Esophagus (tissue), 2 donors: ENCODE measurements around the gene HOXC12. TPM values are rescaled to one million over a fixed set of nuclear protein-coding genes. Genes with fewer than 3 reads are reported as not detected.

ENCODE experiments used
- H3K27ac ChIP-seq, 2 donors: one replicate each; pipeline ENCODE4 v1.5.1; 2013; ENCODE audit warnings: low read depth in 2 of 2, mild to moderate bottlenecking in 2 of 2, inconsistent platforms in 1 of 2, low read length in 1 of 2, moderate library complexity in 1 of 2
- H3K27me3 ChIP-seq, 2 donors: one replicate each; pipeline ENCODE4 v1.6.1; 2013; ENCODE audit warnings: low read length in 2 of 2, control low read depth in 1 of 2, mild to moderate bottlenecking in 1 of 2; ENCODE audit not compliant: insufficient read depth in 2 of 2, control insufficient read depth in 1 of 2
- H3K36me3 ChIP-seq, 2 donors: one replicate each; pipeline ENCODE4 v1.6.1; 2013; ENCODE audit warnings: low read length in 1 of 2; ENCODE audit not compliant: control insufficient read depth in 2 of 2, insufficient read depth in 2 of 2
- H3K4me1 ChIP-seq, 2 donors: one replicate each; pipeline ENCODE4 v1.6.1; 2013; ENCODE audit warnings: low read length in 1 of 2; ENCODE audit not compliant: control insufficient read depth in 2 of 2, insufficient read depth in 2 of 2
- H3K4me3 ChIP-seq, 2 donors: one replicate each; pipeline ENCODE4 v1.5.1; 2013; ENCODE audit warnings: low read length in 2 of 2, mild to moderate bottlenecking in 2 of 2, low read depth in 1 of 2, moderate library complexity in 1 of 2
- H3K9me3 ChIP-seq, 2 donors: one replicate each; pipeline ENCODE4 v1.6.1; 2013; ENCODE audit warnings: mild to moderate bottlenecking in 2 of 2, low read depth in 1 of 2, low read length in 1 of 2, moderate library complexity in 1 of 2; ENCODE audit not compliant: control insufficient read depth in 2 of 2, insufficient read depth in 1 of 2
- WGBS, 2 donors: extraction: QIAGEN DNeasy Blood & Tissue Kit; methylation state at CpG; one replicate each; pipeline ENCODE4 v1.1.7; 2013; 5-methylcytosine and 5-hydroxymethylcytosine counted together
- polyA plus RNA-seq, 2 donors: library from polyadenylated mRNA; stranded (reverse); fragments of 200-250 nt; gene quantifications; one replicate each; pipeline ENCODE4 v1.2.3, GENCODE V29; 2013
- donor health status: healthy with polysubstance abuse.
- donor health status: Bipolar disorder and iron deficiency.

Gene HOXC12
- polyA plus RNA-seq, 2 donors, result not detected

- WGBS, 2 donors, result 9 to 11% methylated on average over 10 of the region's 10 CpGs
- peaks cover 7 to 77% of the 10 kb centered on the region in 2 donors for H3K27me3 ChIP-seq
- peaks cover 0 to 5% of the 10 kb centered on the region in 2 donors for H3K4me1 ChIP-seq
- no peaks in the 10 kb centered on the region for H3K36me3 ChIP-seq
- peaks cover 0 to 2% of the 10 kb centered on the region in 2 donors for H3K9me3 ChIP-seq
- H3K4me3 ChIP-seq, result no peak overlapping the region
- no peak overlapping the region for H3K27ac ChIP-seq
These were observed 1.1 kb downstream of the HOXC12 start for GRCh38 chr12:53955776-53956250.

GRCh38 chr12:53956251-53956887, 1.7 kb downstream of the HOXC12 start:
- Histone ChIP-seq H3K27ac (no peak overlapping the region), H3K4me3 (no peak overlapping the region), H3K27me3 (peaks cover 9 to 80% of the 10 kb centered on the region in 2 donors), H3K4me1 (peaks cover 0 to 10% of the 10 kb centered on the region in 2 donors), H3K9me3 (peaks cover 0 to 2% of the 10 kb centered on the region in 2 donors), H3K36me3 (no peaks in the 10 kb centered on the region)
- 4 to 6% methylated on average over 25 of the region's 25 CpGs for WGBS, 2 donors

- WGBS, 2 donors, result 13 to 18% methylated on average over 11 of the region's 11 CpGs
- peaks cover 0 to 11% of the 10 kb centered on the region in 2 donors for H3K4me1 ChIP-seq
- H3K36me3 ChIP-seq, result no peaks in the 10 kb centered on the region
- no peak overlapping the region for H3K27ac ChIP-seq
- peaks cover 14 to 80% of the 10 kb centered on the region in 2 donors for H3K27me3 ChIP-seq
- H3K9me3 ChIP-seq, result peaks cover 0 to 2% of the 10 kb centered on the region in 2 donors
- no peak overlapping the region for H3K4me3 ChIP-seq
These were observed 2.3 kb downstream of the HOXC12 start for GRCh38 chr12:53956914-53957536.

GRCh38 chr12:53958128-53958527, 3.4 kb downstream of the HOXC12 start:
- 23 to 32% methylated on average over 3 of the region's 3 CpGs for WGBS, 2 donors
- H3K4me3 ChIP-seq, result no peak overlapping the region
- peaks cover 15 to 73% of the 10 kb centered on the region in 2 donors for H3K27me3 ChIP-seq
- H3K9me3 ChIP-seq, result peaks cover 0 to 2% of the 10 kb centered on the region in 2 donors
- no peaks in the 10 kb centered on the region for H3K36me3 ChIP-seq
- no peak overlapping the region for H3K27ac ChIP-seq
- peaks cover 0 to 11% of the 10 kb centered on the region in 2 donors for H3K4me1 ChIP-seq

GRCh38 chr12:53959314-53959713, 4.6 kb downstream of the HOXC12 start:
- no peak overlapping the region for H3K4me3 ChIP-seq
- 10 to 11% methylated on average over 4 of the region's 4 CpGs for WGBS, 2 donors
- H3K4me1 ChIP-seq, result peaks cover 0 to 11% of the 10 kb centered on the region in 2 donors
- peaks cover 15 to 69% of the 10 kb centered on the region in 2 donors for H3K27me3 ChIP-seq
- H3K9me3 ChIP-seq, result peaks cover 0 to 2% of the 10 kb centered on the region in 2 donors
- no peaks in the 10 kb centered on the region for H3K36me3 ChIP-seq
- H3K27ac ChIP-seq, result no peak overlapping the region

GRCh38 chr12:53960187-53961024, 5.7 kb downstream of the HOXC12 start:
- peaks cover 3 to 9% of the 10 kb centered on the region in 2 donors for H3K4me1 ChIP-seq
- H3K9me3 ChIP-seq, result no peaks in the 10 kb centered on the region
- H3K36me3 ChIP-seq, result no peaks in the 10 kb centered on the region
- no peak overlapping the region for H3K4me3 ChIP-seq
- peaks cover 18 to 64% of the 10 kb centered on the region in 2 donors for H3K27me3 ChIP-seq
- no peak overlapping the region for H3K27ac ChIP-seq
- WGBS, 2 donors, result 13 to 14% methylated on average over 39 of the region's 39 CpGs

- H3K4me3 ChIP-seq, result no peak overlapping the region
- no peaks in the 10 kb centered on the region for H3K36me3 ChIP-seq
- H3K9me3 ChIP-seq, result no peaks in the 10 kb centered on the region
- H3K27me3 ChIP-seq, result peaks cover 18 to 61% of the 10 kb centered on the region in 2 donors
- no peak overlapping the region for H3K27ac ChIP-seq
- 4 to 5% methylated on average over 72 of the region's 72 CpGs for WGBS, 2 donors
- H3K4me1 ChIP-seq, result peaks cover 3 to 7% of the 10 kb centered on the region in 2 donors
These were observed 6.5 kb downstream of the HOXC12 start for GRCh38 chr12:53961025-53961761.

GRCh38 chr12:53963005-53963404, 8.3 kb downstream of the HOXC12 start:
- Histone ChIP-seq H3K27me3 (peaks cover 24 to 57% of the 10 kb centered on the region in 2 donors), H3K4me3 (no peak overlapping the region), H3K36me3 (no peaks in the 10 kb centered on the region), H3K9me3 (no peaks in the 10 kb centered on the region), H3K27ac (no peak overlapping the region), H3K4me1 (peaks cover 3 to 6% of the 10 kb centered on the region in 2 donors)
- WGBS, 2 donors, result 32 to 34% methylated on average over 7 of the region's 7 CpGs
